Muscle layer of duodenum (tissue), 2 donors: ENCODE data around the gene DDR2.

Source experiments
- H3K27ac ChIP-seq: one replicate; pipeline ENCODE4 v1.7.0; 2013; ENCODE audit warnings: mild to moderate bottlenecking, low read length
- H3K27me3 ChIP-seq: one replicate; pipeline ENCODE4 v1.7.0; 2013; ENCODE audit warnings: low read depth, mild to moderate bottlenecking, control low read depth, low read length
- H3K36me3 ChIP-seq, 2 donors: one replicate each; pipeline ENCODE4 v1.7.0; 2013; ENCODE audit warnings: low read length in 2 of 2, control low read depth in 1 of 2, mild to moderate bottlenecking in 1 of 2; ENCODE audit not compliant: insufficient read depth in 2 of 2, control insufficient read depth in 1 of 2
- H3K4me1 ChIP-seq, 2 donors: one replicate each; pipeline ENCODE4 v1.7.0; 2013; ENCODE audit warnings: low read length in 2 of 2, mild to moderate bottlenecking in 2 of 2, control low read depth in 1 of 2, moderate library complexity in 1 of 2; ENCODE audit not compliant: insufficient read depth in 2 of 2, control insufficient read depth in 1 of 2
- H3K4me3 ChIP-seq, 2 donors: one replicate each; pipeline ENCODE4 v1.7.0; 2013; ENCODE audit warnings: low read length in 2 of 2, low read depth in 1 of 2, mild to moderate bottlenecking in 1 of 2
- H3K9me3 ChIP-seq, 2 donors: one replicate each; pipeline ENCODE4 v1.7.0; 2013; ENCODE audit warnings: low read length in 2 of 2, control low read depth in 1 of 2, mild to moderate bottlenecking in 1 of 2; ENCODE audit not compliant: control insufficient read depth in 1 of 2
- donor health status: healthy.

The DDR2 gene

DNA sequence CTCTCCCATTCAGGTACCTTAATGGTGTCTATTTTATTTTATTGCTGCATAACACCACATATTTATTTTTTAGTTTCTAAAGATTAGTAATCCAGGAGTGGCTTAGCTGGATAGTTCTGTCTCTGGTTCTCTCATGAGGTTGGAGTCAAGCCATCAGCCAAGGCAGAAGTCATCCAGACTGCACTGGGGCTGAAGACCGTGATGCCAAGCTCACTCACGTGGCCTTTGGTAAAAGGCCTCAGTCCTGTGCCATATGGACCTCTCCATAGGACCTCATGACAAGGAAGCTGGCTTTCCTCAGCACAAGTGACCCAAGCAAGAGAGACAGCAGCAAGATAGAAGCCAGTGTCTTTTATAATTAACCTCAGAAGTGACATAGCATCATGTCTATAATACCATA is 23.0 kb upstream of the DDR2 start:
- Histone ChIP-seq H3K27me3 (no peaks in the 10 kb centered on the region), H3K4me3 (no peak overlapping the region), H3K27ac (no peak overlapping the region), H3K36me3 (peaks cover 0 to 5% of the 10 kb centered on the region in 2 donors), H3K9me3 (no peaks in the 10 kb centered on the region), H3K4me1 (peaks cover 0 to 14% of the 10 kb centered on the region in 2 donors)

GRCh38 chr1:162612606-162613400 is 19.5 kb upstream of the DDR2 start:
- peaks cover 0 to 5% of the 10 kb centered on the region in 2 donors for H3K36me3 ChIP-seq
- no peak overlapping the region for H3K4me3 ChIP-seq
- H3K27ac ChIP-seq: peak overlapping the region; percentile 31
- peaks cover 4 to 13% of the 10 kb centered on the region in 2 donors for H3K9me3 ChIP-seq
- peaks cover 0 to 14% of the 10 kb centered on the region in 2 donors for H3K4me1 ChIP-seq
- no peaks in the 10 kb centered on the region for H3K27me3 ChIP-seq

DNA sequence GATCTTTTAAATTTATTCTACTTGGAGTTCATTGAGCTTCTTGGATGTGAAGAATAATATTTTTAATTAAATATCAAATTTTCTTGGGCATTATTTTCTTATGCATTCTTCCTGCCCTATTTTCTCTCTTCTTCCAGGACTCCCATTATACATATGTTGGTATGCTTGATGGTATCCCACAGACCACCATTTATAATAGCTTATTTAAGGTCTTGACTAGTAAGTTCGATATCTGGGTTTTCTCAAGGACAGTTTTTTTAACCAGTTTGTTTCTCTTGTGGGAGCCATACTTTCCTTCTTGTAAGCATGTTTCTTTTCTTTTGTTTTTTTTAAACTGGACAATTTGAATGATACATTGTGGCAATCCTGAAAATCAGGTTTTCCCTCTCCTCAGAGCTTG is 15.4 kb upstream of the DDR2 start:
- Histone ChIP-seq H3K4me3 (no peak overlapping the region), H3K9me3 (peaks cover 5 to 13% of the 10 kb centered on the region in 2 donors), H3K27ac (no peak overlapping the region), H3K36me3 (no peaks in the 10 kb centered on the region), H3K4me1 (peaks cover 0 to 14% of the 10 kb centered on the region in 2 donors), H3K27me3 (no peaks in the 10 kb centered on the region)

GRCh38 chr1:162617513-162617912 is 14.8 kb upstream of the DDR2 start:
- Histone ChIP-seq H3K36me3 (no peaks in the 10 kb centered on the region), H3K27me3 (no peaks in the 10 kb centered on the region), H3K9me3 (peaks cover 5 to 13% of the 10 kb centered on the region in 2 donors), H3K27ac (no peak overlapping the region), H3K4me1 (peaks cover 0 to 14% of the 10 kb centered on the region in 2 donors), H3K4me3 (no peak overlapping the region)

- Histone ChIP-seq H3K27ac (no peak overlapping the region), H3K27me3 (no peaks in the 10 kb centered on the region)
Observed at GRCh38 chr1:162619076-162619475, 13.2 kb upstream of the DDR2 start.

DNA sequence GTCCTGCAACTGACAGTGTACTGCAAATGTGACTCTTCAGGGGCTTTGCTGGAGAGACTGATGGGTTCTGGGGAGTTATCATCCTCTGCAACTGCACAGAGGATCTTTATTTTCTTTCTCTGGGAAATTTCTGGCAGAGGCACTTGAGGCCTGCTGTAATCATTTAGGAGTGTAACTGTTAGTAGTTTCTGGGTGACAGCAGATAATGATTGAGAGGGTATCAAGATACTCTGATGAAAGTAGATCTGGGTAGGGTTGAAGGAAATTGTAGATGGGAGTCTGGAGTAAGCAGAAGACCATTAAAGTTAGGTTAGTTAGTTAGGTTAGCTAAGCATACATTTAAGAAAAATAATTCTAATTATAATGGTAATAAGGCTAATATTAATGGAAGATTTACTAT is 11.0 kb upstream of the DDR2 start:
- no peaks in the 10 kb centered on the region for H3K27me3 ChIP-seq
- no peak overlapping the region for H3K4me3 ChIP-seq
- no peak overlapping the region for H3K27ac ChIP-seq
- H3K9me3 ChIP-seq: peaks cover 5 to 13% of the 10 kb centered on the region in 2 donors
- peaks cover 0 to 2% of the 10 kb centered on the region in 2 donors for H3K4me1 ChIP-seq
- no peaks in the 10 kb centered on the region for H3K36me3 ChIP-seq

More at GRCh38 chr1:162619076-162619475, 13.2 kb upstream of the DDR2 start:
- no peaks in the 10 kb centered on the region for H3K36me3 ChIP-seq
- no peak overlapping the region for H3K4me3 ChIP-seq
- peaks cover 5 to 13% of the 10 kb centered on the region in 2 donors for H3K9me3 ChIP-seq
- no peaks in the 10 kb centered on the region for H3K4me1 ChIP-seq

DNA sequence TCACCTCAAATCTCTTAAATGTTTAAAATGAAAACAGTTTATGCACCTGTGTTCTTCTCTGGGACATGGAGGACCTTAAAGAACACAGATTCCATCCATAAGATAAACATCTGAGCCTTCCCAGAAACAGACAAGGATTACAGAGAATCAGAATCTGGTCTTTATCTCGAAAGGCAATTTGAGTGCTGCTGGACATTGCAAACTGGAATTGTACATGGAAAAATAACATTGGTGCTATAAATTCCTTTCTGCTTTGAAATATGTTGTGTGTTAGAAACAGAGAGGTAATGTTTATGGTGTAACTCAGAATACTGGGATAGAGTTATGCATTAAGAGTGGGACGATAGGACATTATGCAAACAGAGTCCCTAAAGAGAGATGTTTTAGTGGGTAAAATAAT is 6.6 kb upstream of the DDR2 start:
- H3K27ac ChIP-seq: peak overlapping the region; percentile 73
- H3K4me1 ChIP-seq: peaks cover 0 to 4% of the 10 kb centered on the region in 2 donors
- no peaks in the 10 kb centered on the region for H3K27me3 ChIP-seq

DNA sequence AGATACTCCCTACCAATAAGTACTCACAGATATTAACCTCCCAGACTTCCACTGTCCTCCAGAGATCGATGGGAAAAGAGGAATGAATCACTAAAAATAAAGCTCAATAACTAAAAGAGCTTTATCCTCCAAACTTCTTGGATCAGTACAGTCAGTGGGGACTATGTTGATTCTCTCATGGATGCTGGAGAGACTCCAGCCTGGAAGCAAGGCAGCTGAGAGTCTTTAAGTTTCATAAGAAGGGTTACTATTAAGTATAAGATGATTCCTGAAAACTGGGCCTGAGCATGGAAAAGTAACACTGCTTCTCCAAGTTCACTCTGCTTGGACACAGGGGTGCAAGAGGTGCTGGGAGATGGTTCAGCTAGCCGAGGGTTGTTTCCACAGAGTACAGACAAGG is 6.2 kb upstream of the DDR2 start:
- H3K27me3 ChIP-seq: no peaks in the 10 kb centered on the region
- H3K27ac ChIP-seq: peak overlapping the region; percentile 73
- H3K4me1 ChIP-seq: peaks cover 0 to 4% of the 10 kb centered on the region in 2 donors
- peak overlapping the region in 1 of 2 donors; percentile 39 for H3K4me3 ChIP-seq
- no peaks in the 10 kb centered on the region for H3K9me3 ChIP-seq
- H3K36me3 ChIP-seq: no peaks in the 10 kb centered on the region

More for the DNA sequence above, 6.6 kb upstream of the DDR2 start:
- Histone ChIP-seq H3K9me3 (no peaks in the 10 kb centered on the region), H3K36me3 (no peaks in the 10 kb centered on the region), H3K4me3 (peak overlapping the region in 1 of 2 donors; percentile 39)

DNA sequence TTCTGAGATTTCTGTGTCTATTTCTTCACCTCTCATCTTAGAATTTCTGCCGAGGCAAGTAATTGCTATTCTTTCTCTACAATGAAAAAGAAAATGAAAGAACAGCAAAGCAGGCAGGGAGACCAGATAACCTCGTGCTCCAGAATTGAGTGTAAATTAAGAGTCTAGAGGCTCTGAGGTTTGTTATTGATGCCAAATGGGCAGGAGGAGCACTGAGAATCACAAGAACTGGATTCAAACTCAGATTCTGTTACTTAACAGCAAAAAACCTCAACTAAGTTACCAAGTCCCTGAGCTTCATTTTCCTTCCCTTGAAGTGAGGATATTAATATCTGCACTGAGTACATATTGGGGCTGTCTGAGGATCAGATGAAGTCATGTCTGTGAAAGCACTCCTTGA is 5.5 kb upstream of the DDR2 start:
- Histone ChIP-seq H3K36me3 (peaks cover 0 to 5% of the 10 kb centered on the region in 2 donors), H3K4me3 (peak overlapping the region; percentile 24 to 39), H3K9me3 (no peaks in the 10 kb centered on the region), H3K4me1 (peaks cover 0 to 4% of the 10 kb centered on the region in 2 donors), H3K27me3 (no peaks in the 10 kb centered on the region), H3K27ac (peak overlapping the region; percentile 73)

DNA sequence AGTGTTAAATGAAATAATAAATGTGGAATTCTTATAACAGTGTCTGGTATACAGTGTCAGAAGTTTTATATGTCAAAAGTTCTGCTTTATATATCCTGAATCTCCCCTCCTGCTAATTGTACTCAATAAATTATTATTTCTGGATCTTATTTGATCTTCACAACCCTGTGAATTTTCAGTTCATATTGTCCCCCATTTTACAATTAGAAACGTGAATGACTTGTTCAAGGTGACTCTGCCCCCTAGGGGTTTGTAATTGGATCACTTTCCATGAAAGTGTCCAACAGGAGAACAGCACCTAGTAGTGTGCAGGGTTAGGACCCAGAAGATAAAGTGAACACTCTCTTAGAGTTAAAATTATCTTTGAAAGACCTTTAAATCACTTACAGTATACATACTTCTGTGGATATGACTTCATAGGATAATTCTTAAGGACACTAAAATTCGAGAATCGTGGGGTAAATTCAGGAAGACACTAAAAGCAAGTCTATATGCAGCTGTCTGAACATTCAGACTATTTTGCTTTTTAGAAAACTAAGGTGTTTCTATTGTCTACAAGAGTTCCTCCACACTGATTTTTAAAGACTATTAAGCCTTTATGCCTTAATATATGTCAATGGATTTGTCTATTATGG is 4.5 kb upstream of the DDR2 start:
- Histone ChIP-seq H3K36me3 (peaks cover 0 to 11% of the 10 kb centered on the region in 2 donors), H3K27me3 (no peaks in the 10 kb centered on the region), H3K4me3 (no peak overlapping the region), H3K4me1 (peaks cover 0 to 4% of the 10 kb centered on the region in 2 donors), H3K27ac (peak overlapping the region; percentile 73), H3K9me3 (no peaks in the 10 kb centered on the region)

DNA sequence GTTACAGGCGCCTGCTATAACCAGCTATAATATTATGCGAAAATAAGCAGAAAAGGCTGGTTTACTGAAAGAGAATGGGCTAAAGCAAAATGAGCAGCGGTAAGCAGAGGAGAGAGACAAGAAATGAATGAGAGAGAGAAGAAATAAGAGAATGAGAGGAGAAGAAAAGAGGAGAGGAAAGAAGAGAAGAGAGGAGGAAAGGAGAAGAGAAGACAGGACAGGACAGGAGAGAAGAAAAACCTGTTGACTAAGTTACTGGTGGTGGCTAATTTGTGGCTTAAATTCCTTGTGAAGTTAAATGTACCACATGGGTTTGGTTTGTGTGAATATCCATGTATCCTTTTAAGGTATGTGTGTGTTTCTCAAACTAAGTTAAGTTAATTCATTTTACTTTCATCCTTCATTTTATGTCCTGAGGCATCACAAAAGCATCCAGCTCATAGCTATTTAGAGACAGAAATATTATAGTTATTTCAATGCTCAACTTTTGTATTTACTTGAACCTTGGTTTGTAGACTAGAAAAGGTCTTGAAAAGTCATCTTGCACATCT is 3.1 kb upstream of the DDR2 start:
- Histone ChIP-seq H3K4me1 (peaks cover 0 to 4% of the 10 kb centered on the region in 2 donors), H3K9me3 (no peaks in the 10 kb centered on the region), H3K27ac (peak overlapping the region; percentile 94), H3K36me3 (peaks cover 0 to 14% of the 10 kb centered on the region in 2 donors), H3K4me3 (no peak overlapping the region), H3K27me3 (no peaks in the 10 kb centered on the region)
